CD4-positive, alpha-beta T cell treated with Interleukin-15 for 4 hours (primary cell): Measurements from ENCODE around the gene TMEM14B.
"Not testable (repeated sequence)": the region's sequence is repeated elsewhere in the genome, so short reads cannot be mapped to it uniquely, and the experiment has no call there.

Experiments used
- DNase-seq: peaks from one replicate; pipeline ENCODE4 v3.0.0-alpha.2; 2020; ENCODE audit warnings: low spot score

The TMEM14B gene

GRCh38 chr6:10746915-10747250 lies 722 bp upstream of the TMEM14B start:
- DNase-seq: no peak

DNA sequence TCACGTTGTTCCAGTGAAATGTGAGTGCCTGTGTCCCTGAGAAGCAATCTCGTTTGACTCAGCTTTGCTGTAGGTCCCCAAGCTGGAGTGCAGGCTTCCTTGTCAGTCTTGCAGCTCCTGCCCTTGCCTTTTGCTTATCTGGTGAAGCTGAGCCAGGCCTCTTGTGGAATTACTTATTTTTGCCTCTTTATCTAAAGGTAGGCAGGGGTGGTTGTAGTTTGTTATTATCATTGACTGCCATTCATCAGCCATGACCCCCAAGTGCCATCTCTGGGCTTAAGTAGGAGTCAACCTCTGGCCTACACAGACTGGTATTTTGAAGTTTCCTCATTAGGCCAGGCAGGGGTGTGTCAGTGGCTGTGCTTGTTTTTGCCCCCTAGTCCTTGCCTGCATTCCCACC lies 2.1 kb downstream of the TMEM14B start:
- DNase-seq: no peak

DNA sequence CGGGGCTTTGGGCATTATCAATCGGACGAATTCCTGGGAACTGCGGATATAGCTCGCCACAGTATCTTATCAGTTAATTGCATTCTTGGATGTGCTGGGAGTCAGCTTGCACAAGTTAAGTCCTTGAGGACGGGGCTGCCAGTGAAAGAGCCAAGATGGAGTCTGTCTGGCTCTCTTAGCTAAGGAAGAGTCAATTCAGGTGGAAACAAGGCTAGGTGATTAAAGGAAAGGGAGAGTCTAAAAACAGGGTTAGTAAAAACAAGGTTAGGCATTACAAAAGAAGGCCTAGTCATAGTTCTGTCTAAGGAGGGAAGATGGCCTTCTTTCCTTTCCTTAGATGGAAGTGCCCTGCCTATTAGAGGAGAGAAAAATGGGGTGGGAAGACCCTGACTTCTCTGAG lies 3.0 kb downstream of the TMEM14B start:
- not testable (repeated sequence) for DNase-seq

- peak; percentile 24 for DNase-seq
Observed at GRCh38 chr6:10751757-10752156, 4.2 kb downstream of the TMEM14B start.

DNA sequence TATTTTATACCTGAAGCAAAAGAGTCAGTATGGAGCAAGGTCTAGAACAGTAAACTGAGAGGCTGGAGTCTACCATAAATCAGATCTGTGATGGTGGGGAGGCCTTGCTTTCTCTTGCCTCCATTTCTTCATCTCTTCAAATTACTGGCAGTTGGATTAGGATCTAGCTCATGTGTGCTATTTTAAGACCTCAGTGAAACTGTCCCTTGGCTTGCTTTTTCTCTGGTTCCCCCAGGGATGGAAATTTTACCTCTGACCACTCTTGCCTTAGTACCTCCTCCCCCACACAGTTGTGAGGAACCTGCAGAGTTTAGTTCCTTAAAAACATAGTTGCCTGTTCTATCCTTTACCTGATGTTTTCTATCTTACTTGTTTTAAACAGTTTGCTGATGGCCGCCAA lies 8.5 kb downstream of the TMEM14B start:
- DNase-seq: no peak

- peak; percentile 29 for DNase-seq
Observed at GRCh38 chr6:10759312-10759839, 11.8 kb downstream of the TMEM14B start.

DNA sequence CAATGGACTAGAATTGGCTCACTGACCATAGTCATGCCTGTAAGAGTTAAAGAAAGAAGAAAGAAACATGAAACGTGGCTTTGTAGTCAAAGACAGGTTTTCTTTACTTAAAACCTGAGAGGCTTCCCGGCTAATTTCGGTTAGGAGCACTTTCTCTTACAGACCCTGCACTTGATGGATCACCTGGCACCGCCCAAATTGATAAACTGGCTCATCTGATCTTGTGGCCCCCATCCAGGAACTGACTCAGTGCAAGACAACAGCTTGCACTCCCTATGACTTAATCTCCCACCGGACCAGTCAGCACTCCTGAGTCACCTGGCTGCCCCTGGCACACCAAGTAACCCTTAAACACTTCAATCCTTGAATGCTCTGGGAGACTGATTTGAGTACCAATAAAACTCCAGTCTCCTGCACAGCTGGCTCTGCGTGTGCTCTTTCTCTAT lies 12.3 kb downstream of the TMEM14B start:
- no peak for DNase-seq

GRCh38 chr6:10763006-10763405 lies 15.4 kb downstream of the TMEM14B start:
- DNase-seq: no peak

DNA sequence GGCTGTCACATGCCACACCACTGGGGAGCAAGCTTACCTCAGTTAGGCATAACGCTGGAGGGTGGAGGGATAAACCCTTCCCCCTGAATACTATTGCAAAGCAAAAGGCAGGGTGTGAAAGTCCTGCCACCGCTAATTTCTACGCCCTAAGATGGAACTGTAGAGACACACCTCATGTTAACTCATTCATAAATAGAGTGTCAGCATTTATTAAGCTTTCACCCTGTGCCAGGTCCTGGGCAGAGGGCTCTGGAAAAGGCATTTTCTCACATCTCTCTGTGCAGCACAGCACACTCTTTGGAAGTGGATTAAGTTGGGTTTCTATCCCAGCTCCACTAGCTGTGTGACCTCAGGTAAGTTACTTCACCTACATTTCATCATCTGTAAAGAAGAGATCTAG lies 21.8 kb downstream of the TMEM14B start:
- DNase-seq: no peak

DNA sequence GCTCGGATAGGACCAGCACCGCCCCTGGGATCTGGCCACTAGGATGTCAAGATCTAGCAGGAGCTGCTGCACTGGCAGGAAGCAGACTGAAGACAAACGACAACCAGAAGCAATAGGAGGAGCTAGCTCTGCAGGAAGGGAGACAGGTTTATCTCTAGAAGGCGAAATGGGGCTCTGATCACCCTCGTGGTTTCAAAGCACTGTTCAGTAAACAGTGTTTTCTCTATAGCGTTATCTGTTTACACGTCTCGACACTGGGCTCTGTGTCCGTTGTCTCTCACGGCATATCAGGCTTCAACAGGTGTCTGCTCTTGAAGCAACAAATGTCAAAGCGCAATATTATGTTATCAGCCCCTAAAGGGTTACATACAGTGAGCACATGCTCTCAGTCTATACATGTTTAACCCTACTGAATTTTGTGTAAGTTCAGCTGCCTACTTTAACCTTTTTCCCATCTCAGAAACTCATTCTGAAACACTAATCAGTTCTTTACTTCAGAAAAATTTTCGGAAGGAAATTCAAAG lies 23.8 kb downstream of the TMEM14B start:
- DNase-seq: no peak

GRCh38 chr6:10778230-10778629 lies 30.6 kb downstream of the TMEM14B start:
- no peak for DNase-seq

- DNase-seq: no peak
Observed at GRCh38 chr6:10779076-10779475, 31.5 kb downstream of the TMEM14B start.

GRCh38 chr6:10791673-10792072 lies 44.1 kb downstream of the TMEM14B start:
- DNase-seq: no peak

- DNase-seq: no peak
Observed at GRCh38 chr6:10792101-10792500, 44.5 kb downstream of the TMEM14B start.

DNA sequence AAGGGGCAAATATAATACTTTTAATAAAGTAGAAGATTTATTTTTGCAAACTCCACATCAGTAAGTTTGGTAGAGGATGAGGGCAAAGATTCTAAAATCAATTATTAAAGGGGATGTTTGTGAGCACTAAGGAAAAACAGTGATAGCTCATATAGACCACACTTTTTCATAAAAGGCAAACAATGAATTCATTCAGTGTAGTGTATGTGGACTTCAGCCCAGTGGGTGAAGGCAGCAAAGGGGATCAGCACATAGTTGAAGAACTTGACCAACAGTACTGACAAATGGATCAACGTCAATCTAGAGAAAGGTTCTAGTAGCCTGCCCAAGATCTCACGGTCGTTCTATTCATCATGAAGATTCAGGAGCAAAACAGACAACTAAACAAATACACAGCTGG lies 45.4 kb downstream of the TMEM14B start:
- DNase-seq: no peak

DNA sequence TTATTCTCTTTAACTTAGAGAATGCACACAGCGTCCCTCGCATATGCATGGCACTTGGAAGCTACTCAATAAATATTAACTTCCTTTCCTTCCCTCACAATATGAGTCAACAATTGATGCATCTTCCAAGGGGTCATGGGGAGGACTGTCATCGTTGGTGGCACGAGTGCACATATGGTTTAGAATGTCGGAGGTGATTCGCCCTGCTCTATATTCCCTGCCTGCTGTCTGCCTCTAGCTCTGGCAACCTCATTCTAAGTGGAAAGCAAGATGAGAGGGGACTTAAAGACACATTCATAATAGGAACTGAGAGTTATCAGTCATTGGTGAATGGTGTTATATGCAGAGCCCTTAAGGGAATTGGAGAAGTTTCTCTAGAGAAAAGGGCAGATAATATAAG lies 46.1 kb downstream of the TMEM14B start:
- DNase-seq: no peak

DNA sequence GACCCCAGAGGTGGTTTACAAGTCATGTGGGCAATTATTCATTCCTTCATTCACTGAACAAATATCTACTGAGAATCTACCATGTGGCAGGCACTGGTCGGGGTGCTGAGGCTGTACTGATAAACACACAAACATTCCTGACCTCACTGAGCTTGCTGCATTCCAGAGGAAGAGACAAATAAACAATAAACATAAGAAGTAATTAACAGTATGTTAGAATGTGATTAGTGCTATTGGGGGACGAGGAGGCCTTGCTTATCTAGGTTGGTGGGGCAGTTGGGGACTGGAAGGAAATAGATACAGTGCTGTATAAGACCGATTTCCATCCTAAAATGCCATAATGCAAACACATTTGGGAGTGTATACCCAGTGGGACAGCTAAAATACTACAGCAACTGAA lies 46.6 kb downstream of the TMEM14B start:
- DNase-seq: no peak

- DNase-seq: no peak
Observed at GRCh38 chr6:10800810-10801209, 53.2 kb downstream of the TMEM14B start.

GRCh38 chr6:10801224-10801848 lies 53.7 kb downstream of the TMEM14B start:
- DNase-seq: peak; percentile 70
